Measurements from ENCODE around the gene C12orf75.

The C12orf75 gene

GRCh38 chr12:105418229-105418628 is 87.7 kb downstream of the C12orf75 start:
- no peak overlapping the region for H3K4me3 ChIP-seq (ENCODE audit: low read depth, low read length)
- no peaks in the 10 kb centered on the region for H3K4me1 ChIP-seq (ENCODE audit: control insufficient read depth, insufficient read depth, low read length)
- no peaks in the 10 kb centered on the region for H3K27me3 ChIP-seq (ENCODE audit: control insufficient read depth, insufficient read depth, low read length)
- H3K9me3 ChIP-seq (ENCODE audit: control insufficient read depth, insufficient read depth, low read length): no peaks in the 10 kb centered on the region
- no peak overlapping the region for H3K9ac ChIP-seq (ENCODE audit: low read depth, low read length)
- H3K27ac ChIP-seq (ENCODE audit: low read depth, low read length): no peak overlapping the region
- no peaks in the 10 kb centered on the region for H3K36me3 ChIP-seq (ENCODE audit: control insufficient read depth, insufficient read depth, low read length)

DNA sequence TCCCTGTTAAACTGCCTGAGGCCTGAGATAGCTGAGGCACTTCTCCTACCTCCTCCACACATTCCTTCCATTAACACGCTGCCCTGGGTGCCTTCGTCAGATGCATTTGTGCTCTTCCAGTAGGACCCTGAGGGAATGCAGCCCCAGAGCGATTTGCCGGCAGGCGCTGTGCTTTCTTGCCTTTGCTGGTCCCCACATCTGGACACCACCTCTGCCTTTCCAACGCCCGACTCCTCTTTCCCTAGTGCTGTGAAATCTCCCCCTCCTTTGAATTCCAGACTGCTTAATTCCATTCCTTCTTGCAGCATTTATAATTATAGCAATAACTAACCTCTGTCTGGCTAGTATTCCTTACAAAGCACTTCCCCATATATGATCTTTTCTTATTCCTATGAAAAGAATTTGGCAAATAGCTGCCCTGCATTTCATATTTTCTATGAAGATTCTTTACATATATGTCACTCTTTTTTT is 88.4 kb downstream of the C12orf75 start:
- H3K27ac ChIP-seq (ENCODE audit: low read depth, low read length): no peak overlapping the region
- no peak overlapping the region for H3K9ac ChIP-seq (ENCODE audit: low read depth, low read length)
- no peaks in the 10 kb centered on the region for H3K4me1 ChIP-seq (ENCODE audit: control insufficient read depth, insufficient read depth, low read length)
- H3K27me3 ChIP-seq (ENCODE audit: control insufficient read depth, insufficient read depth, low read length): no peaks in the 10 kb centered on the region
- no peaks in the 10 kb centered on the region for H3K9me3 ChIP-seq (ENCODE audit: control insufficient read depth, insufficient read depth, low read length)
- no peaks in the 10 kb centered on the region for H3K36me3 ChIP-seq (ENCODE audit: control insufficient read depth, insufficient read depth, low read length)
- H3K4me3 ChIP-seq (ENCODE audit: low read depth, low read length): no peak overlapping the region

DNA sequence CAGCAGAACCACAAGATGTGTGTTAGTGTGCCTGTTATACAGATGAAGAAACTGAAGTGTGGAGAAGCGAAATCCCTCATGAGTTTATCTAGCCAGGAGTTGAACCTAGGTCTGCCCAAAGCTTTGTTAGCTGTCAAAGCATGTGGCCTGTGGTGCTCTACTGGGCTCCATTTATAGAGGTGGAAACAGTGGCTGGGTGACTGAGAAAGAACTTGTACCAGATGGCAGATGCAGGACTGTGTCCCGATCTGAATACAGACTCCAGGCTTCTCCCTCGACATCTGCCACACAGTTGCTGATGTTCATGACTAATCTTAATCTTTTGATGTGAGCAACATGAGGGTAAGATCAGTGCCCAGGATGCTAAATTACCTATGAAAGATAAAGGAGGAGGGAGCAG is 89.1 kb downstream of the C12orf75 start:
- Histone ChIP-seq H3K27ac (ENCODE audit: low read depth, low read length) (no peak overlapping the region), H3K9ac (ENCODE audit: low read depth, low read length) (no peak overlapping the region), H3K9me3 (ENCODE audit: control insufficient read depth, insufficient read depth, low read length) (no peaks in the 10 kb centered on the region), H3K36me3 (ENCODE audit: control insufficient read depth, insufficient read depth, low read length) (no peaks in the 10 kb centered on the region), H3K4me1 (ENCODE audit: control insufficient read depth, insufficient read depth, low read length) (no peaks in the 10 kb centered on the region), H3K27me3 (ENCODE audit: control insufficient read depth, insufficient read depth, low read length) (no peaks in the 10 kb centered on the region), H3K4me3 (ENCODE audit: low read depth, low read length) (no peak overlapping the region)

DNA sequence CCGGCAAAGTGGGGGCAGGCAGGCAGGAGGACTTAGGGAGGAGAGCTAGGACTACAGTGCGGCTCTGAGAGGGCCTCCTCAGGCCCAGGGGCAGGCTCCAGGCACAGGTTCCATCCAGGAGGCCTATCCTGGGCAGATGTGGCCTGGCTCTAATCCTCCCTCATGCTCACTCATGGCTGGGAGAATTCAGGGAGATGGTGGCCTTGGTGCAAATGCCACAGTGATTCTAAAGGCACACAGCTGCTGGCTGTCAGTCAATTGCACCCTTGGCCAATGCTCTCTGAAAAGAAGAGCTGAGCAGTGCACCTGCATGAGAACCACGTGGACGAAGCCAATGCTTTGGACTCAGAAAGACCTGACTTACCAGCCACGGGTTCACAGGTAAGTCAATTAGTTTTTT is 89.6 kb downstream of the C12orf75 start:
- H3K9me3 ChIP-seq (ENCODE audit: control insufficient read depth, insufficient read depth, low read length): no peaks in the 10 kb centered on the region

DNA sequence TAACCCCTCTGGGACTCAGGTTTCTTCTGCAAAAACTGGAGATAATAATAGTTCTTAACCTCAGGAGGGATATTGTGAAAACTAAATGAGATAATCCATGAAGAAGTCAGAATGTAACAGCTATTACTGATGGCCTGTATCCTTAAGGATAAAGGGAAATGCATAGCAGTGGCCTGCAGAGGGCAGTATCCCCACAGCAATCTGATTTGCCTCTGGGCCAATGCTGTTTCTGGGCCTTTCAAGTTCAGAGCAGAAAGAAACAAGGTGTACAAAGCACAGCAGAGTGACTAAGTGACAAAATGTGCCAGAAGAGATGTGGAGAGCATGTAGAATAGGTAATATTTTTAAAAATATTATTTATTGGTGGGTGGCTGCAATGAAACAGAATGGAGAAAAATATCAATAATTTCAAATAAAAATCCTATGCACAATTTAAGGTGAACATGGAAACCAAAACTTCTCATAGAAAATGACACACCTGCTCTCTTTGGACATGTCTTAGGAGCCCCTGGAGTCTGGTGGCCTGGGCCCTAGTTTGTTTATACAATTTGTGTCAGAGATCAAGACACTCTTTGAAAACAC is 90.3 kb downstream of the C12orf75 start:
- H3K9ac ChIP-seq (ENCODE audit: low read depth, low read length): no peak overlapping the region
- H3K4me3 ChIP-seq (ENCODE audit: low read depth, low read length): no peak overlapping the region
- H3K27ac ChIP-seq (ENCODE audit: low read depth, low read length): no peak overlapping the region
- no peaks in the 10 kb centered on the region for H3K4me1 ChIP-seq (ENCODE audit: control insufficient read depth, insufficient read depth, low read length)
- H3K9me3 ChIP-seq (ENCODE audit: control insufficient read depth, insufficient read depth, low read length): no peaks in the 10 kb centered on the region
- H3K36me3 ChIP-seq (ENCODE audit: control insufficient read depth, insufficient read depth, low read length): no peaks in the 10 kb centered on the region
- H3K27me3 ChIP-seq (ENCODE audit: control insufficient read depth, insufficient read depth, low read length): no peaks in the 10 kb centered on the region

More for the DNA sequence above, 89.6 kb downstream of the C12orf75 start:
- Histone ChIP-seq H3K36me3 (ENCODE audit: control insufficient read depth, insufficient read depth, low read length) (no peaks in the 10 kb centered on the region), H3K4me1 (ENCODE audit: control insufficient read depth, insufficient read depth, low read length) (no peaks in the 10 kb centered on the region), H3K4me3 (ENCODE audit: low read depth, low read length) (no peak overlapping the region), H3K27me3 (ENCODE audit: control insufficient read depth, insufficient read depth, low read length) (no peaks in the 10 kb centered on the region), H3K9ac (ENCODE audit: low read depth, low read length) (no peak overlapping the region), H3K27ac (ENCODE audit: low read depth, low read length) (no peak overlapping the region)
